ENCODE data around the gene NSRP1. TPM values are rescaled to one million over a fixed set of nuclear protein-coding genes. Genes with fewer than 3 reads are reported as not detected.

Gene NSRP1
- total and polyA plus RNA-seq, 2 of the 13 experiments (the other 11 are each of a cell fraction or from before 2014, with no cell fraction given) = 7.0 to 14.3 TPM

GRCh38 chr17:30104575-30105339, 11.9 kb upstream of the NSRP1 start (continued):
- no peak for TF ChIP-seq ZNF3 (CRISPR knock-in tag; IDR thresholded peaks at IDR 0.05)
- TF ChIP-seq ZNF724P (CRISPR knock-in tag; IDR thresholded peaks at IDR 0.05; ENCODE audit: borderline replicate concordance) = no peak
- no peak for TF ChIP-seq MTA3 (CRISPR knock-in tag; IDR thresholded peaks at IDR 0.05)
- no peak for TF ChIP-seq KDM6A (CRISPR knock-in tag; IDR thresholded peaks at IDR 0.05; ENCODE audit: low read depth)
- 0 out of 2 replicates have a peak, but pooled peaks have one; percentile 18 for TF ChIP-seq ZBTB44 (CRISPR knock-in tag; IDR thresholded peaks at IDR 0.05)
- no peak for TF ChIP-seq ZNF713 (CRISPR knock-in tag; IDR thresholded peaks at IDR 0.05)
- peak; percentile 54; the same call in 1 of the 2 replicates for TF ChIP-seq MYC (CRISPR knock-in tag; IDR thresholded peaks at IDR 0.05; ENCODE audit: borderline replicate concordance)
- TF ChIP-seq ZNF572 (CRISPR knock-in tag; IDR thresholded peaks at IDR 0.05) = no peak
- no peak for TF ChIP-seq ZNF709 (CRISPR knock-in tag; IDR thresholded peaks at IDR 0.05)
- no peak for TF ChIP-seq GFI1 (CRISPR knock-in tag; IDR thresholded peaks at IDR 0.05; ENCODE audit: borderline replicate concordance)
- no peak for TF ChIP-seq ZNF142 (CRISPR knock-in tag; IDR thresholded peaks at IDR 0.05)
- peak; percentile 74; the same call in 1 of the 2 replicates for TF ChIP-seq ZNF350 (CRISPR knock-in tag; IDR thresholded peaks at IDR 0.05; ENCODE audit: borderline replicate concordance, low read depth)
- TF ChIP-seq PBX3 (CRISPR knock-in tag; IDR thresholded peaks at IDR 0.05; ENCODE audit: borderline replicate concordance) = no peak
- TF ChIP-seq ZNF605 (CRISPR knock-in tag; IDR thresholded peaks at IDR 0.05) = peak; percentile 13; the same call in 1 of the 2 replicates
- TF ChIP-seq MED8 (CRISPR knock-in tag; IDR thresholded peaks at IDR 0.05; ENCODE audit: insufficient replicate concordance) = no peak
- no peak for TF ChIP-seq KMT2A (CRISPR knock-in tag; IDR thresholded peaks at IDR 0.05)
- TF ChIP-seq ZNF576 (CRISPR knock-in tag; IDR thresholded peaks at IDR 0.05) = no peak
- no peak for TF ChIP-seq SMAD9 (CRISPR knock-in tag; IDR thresholded peaks at IDR 0.05)
- no peak for TF ChIP-seq ZFP36L2 (CRISPR knock-in tag; IDR thresholded peaks at IDR 0.05)
- no peak for TF ChIP-seq MEIS1 (CRISPR knock-in tag; IDR thresholded peaks at IDR 0.05; ENCODE audit: borderline replicate concordance)
- TF ChIP-seq ZNF235 (CRISPR knock-in tag; IDR thresholded peaks at IDR 0.05; ENCODE audit: borderline replicate concordance) = no peak
- no peak for TF ChIP-seq CHD4 (IDR thresholded peaks at IDR 0.05; ENCODE audit: borderline replicate concordance, low read length)

Measured in HepG2 (cell line).